ENCODE results near the gene L2HGDH. TPM values are rescaled to one million over a fixed set of nuclear protein-coding genes. Genes with fewer than 3 reads are reported as not detected.

The L2HGDH gene
- total RNA-seq, 1 experiment from 2014 or later: 24.0 TPM

DNA sequence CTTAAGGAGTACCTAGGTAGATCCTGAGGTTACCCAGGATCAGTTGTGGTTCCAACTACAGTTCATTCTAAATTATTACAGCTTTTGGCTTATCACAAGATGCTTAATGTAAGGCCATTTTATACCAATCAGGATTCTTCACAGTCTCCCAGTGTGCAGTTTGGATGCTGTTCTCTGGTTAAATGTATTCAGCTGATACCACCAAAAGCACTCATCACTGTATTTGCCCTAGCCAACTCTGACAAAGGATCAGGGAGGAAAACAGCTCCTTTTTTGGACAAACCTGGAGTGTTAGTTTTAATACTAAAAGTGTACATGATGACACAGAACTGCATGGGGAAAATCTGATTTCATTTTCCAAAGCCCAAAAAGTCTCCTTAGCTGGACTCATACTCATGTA lies 19.6 kb upstream of the L2HGDH start (continued):
- TF ChIP-seq, protein P1, sequence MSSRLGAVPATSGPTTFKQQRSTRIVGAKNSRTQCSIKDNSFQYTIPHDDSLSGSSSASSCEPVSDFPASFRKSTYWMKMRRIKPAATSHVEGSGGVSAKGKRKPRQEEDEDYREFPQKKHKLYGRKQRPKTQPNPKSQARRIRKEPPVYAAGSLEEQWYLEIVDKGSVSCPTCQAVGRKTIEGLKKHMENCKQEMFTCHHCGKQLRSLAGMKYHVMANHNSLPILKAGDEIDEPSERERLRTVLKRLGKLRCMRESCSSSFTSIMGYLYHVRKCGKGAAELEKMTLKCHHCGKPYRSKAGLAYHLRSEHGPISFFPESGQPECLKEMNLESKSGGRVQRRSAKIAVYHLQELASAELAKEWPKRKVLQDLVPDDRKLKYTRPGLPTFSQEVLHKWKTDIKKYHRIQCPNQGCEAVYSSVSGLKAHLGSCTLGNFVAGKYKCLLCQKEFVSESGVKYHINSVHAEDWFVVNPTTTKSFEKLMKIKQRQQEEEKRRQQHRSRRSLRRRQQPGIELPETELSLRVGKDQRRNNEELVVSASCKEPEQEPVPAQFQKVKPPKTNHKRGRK (CRISPR knock-in tag; IDR thresholded peaks at IDR 0.05; ENCODE audit: borderline replicate concordance): no peak
- TF ChIP-seq, protein P2, sequence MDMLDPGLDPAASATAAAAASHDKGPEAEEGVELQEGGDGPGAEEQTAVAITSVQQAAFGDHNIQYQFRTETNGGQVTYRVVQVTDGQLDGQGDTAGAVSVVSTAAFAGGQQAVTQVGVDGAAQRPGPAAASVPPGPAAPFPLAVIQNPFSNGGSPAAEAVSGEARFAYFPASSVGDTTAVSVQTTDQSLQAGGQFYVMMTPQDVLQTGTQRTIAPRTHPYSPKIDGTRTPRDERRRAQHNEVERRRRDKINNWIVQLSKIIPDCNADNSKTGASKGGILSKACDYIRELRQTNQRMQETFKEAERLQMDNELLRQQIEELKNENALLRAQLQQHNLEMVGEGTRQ (CRISPR knock-in tag; IDR thresholded peaks at IDR 0.05): no peak
- TF ChIP-seq NR2C2 (CRISPR knock-in tag; IDR thresholded peaks at IDR 0.05) (no peak), ESRRA (CRISPR knock-in tag; IDR thresholded peaks at IDR 0.05; ENCODE audit: borderline replicate concordance) (no peak), SP1 (CRISPR knock-in tag; conservative IDR thresholded peaks at IDR 0.05) (no peak), TEAD1 (CRISPR knock-in tag; IDR thresholded peaks at IDR 0.05) (no peak), ETV6 (CRISPR knock-in tag; IDR thresholded peaks at IDR 0.05) (no peak)

DNA sequence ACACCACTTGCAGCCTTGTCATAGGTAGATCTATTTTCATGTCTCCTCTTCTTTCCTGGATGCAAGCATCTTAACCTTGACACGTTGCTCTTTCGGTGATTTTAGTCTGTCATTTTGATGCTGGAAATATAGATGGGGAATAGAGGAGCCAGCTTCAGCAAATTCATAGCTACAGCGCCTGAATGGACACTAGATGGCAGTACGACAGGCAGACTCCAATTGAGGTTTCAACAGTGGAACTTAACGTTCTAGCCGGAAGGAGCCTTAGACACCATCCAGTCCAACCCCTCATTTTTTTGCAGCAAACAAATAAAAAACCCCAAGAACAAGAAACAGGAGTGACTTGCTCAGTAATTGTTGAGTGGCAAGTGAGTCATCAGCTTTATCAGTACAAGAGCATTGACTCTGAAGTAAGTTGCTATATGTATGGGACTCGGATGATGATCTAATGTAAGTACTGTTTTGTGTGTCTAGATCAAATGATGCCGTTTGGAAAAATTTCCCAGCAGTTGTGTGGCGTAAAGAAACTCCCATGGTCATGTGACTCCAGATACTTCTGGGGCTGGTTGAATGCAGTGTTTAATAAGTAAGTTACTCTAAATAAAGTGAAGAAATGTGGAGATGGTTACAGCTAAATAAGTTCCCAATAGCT lies 9.1 kb upstream of the L2HGDH start:
- Mint-ChIP-seq H3K4me3 (no peak overlapping the region), H3K4me1 (0 out of 2 replicates have a peak, but pooled peaks cover 3% of the 10 kb centered on the region), H3K9me3 (peaks cover 2% of the 10 kb centered on the region), H3K36me3 (peaks cover 16% of the 10 kb centered on the region), H3K27me3 (ENCODE audit: low read depth) (no peaks in the 10 kb centered on the region), H3K27ac (no peak overlapping the region)
- ChIA-PET CTCF (interaction anchor here (0.6 to 2.5 kb wide), 37 partner anchors 8 to 562 kb away, joined by 3 to 24 read pairs (median 3); partner anchors contain the start of genes DMAC2L, L2HGDH and MAP4K5), POLR2A (no interaction called here)
- no peak for TF ChIP-seq ZNF423 (CRISPR knock-in tag; IDR thresholded peaks at IDR 0.05)
- TF ChIP-seq, protein P3, sequence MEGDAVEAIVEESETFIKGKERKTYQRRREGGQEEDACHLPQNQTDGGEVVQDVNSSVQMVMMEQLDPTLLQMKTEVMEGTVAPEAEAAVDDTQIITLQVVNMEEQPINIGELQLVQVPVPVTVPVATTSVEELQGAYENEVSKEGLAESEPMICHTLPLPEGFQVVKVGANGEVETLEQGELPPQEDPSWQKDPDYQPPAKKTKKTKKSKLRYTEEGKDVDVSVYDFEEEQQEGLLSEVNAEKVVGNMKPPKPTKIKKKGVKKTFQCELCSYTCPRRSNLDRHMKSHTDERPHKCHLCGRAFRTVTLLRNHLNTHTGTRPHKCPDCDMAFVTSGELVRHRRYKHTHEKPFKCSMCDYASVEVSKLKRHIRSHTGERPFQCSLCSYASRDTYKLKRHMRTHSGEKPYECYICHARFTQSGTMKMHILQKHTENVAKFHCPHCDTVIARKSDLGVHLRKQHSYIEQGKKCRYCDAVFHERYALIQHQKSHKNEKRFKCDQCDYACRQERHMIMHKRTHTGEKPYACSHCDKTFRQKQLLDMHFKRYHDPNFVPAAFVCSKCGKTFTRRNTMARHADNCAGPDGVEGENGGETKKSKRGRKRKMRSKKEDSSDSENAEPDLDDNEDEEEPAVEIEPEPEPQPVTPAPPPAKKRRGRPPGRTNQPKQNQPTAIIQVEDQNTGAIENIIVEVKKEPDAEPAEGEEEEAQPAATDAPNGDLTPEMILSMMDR (IDR thresholded peaks at IDR 0.05): peak; percentile 41
- DNase-seq (ENCODE audit: low spot score) (peak; percentile 47), ATAC-seq (peak; percentile 98)

DNA sequence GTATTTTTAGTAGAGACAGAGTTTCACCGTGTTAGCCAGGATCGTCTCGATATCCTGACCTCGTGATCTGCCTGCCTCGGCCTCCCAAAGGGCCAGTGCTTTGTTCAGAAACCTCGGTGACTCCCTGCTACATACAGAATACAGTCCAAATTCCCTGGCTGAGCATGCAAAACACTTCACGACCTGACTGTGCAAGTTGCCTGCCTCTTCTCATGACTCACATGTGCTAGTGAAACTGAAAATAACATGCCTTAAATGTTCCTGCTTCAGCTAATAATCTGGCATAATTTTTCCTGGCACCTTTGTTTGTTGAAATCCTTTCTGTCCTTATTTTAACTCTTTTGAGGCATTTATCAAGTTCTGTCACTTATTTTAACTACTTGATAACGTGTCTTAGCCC lies 8.3 kb upstream of the L2HGDH start:
- Mint-ChIP-seq H3K27ac (no peak overlapping the region), H3K4me1 (0 out of 2 replicates have a peak, but pooled peaks cover 3% of the 10 kb centered on the region), H3K9me3 (peaks cover 7% of the 10 kb centered on the region), H3K27me3 (ENCODE audit: low read depth) (no peaks in the 10 kb centered on the region), H3K36me3 (peaks cover 18% of the 10 kb centered on the region), H3K4me3 (no peak overlapping the region)
- no peak for DNase-seq (ENCODE audit: low spot score)
- ChIA-PET CTCF (interaction anchor here (0.6 to 2.5 kb wide), 36 partner anchors 9 to 563 kb away, joined by 3 to 24 read pairs (median 3); partner anchors contain the start of genes DMAC2L, L2HGDH and MAP4K5), POLR2A (no interaction called here)
- no peak for ATAC-seq
- TF ChIP-seq JAZF1 (CRISPR knock-in tag; IDR thresholded peaks at IDR 0.05): no peak
- TF ChIP-seq NR3C1 (CRISPR knock-in tag; conservative IDR thresholded peaks at IDR 0.05; ENCODE audit: low read depth): no peak
- TF ChIP-seq, protein P4, sequence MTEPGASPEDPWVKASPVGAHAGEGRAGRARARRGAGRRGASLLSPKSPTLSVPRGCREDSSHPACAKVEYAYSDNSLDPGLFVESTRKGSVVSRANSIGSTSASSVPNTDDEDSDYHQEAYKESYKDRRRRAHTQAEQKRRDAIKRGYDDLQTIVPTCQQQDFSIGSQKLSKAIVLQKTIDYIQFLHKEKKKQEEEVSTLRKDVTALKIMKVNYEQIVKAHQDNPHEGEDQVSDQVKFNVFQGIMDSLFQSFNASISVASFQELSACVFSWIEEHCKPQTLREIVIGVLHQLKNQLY (CRISPR knock-in tag; IDR thresholded peaks at IDR 0.05): no peak
- TF ChIP-seq ZNF232 (CRISPR knock-in tag; IDR thresholded peaks at IDR 0.05): no peak
- TF ChIP-seq HMGA2 (CRISPR knock-in tag; IDR thresholded peaks at IDR 0.05): no peak
- TF ChIP-seq, protein P5, sequence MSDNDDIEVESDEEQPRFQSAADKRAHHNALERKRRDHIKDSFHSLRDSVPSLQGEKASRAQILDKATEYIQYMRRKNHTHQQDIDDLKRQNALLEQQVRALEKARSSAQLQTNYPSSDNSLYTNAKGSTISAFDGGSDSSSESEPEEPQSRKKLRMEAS (CRISPR knock-in tag; IDR thresholded peaks at IDR 0.05): no peak
- TF ChIP-seq ESRRA (CRISPR knock-in tag; IDR thresholded peaks at IDR 0.05; ENCODE audit: borderline replicate concordance): no peak
- no peak for TF ChIP-seq ZNF121 (CRISPR knock-in tag; IDR thresholded peaks at IDR 0.05)
- no peak for TF ChIP-seq TP53 (CRISPR knock-in tag; IDR thresholded peaks at IDR 0.05)

Data from WTC11 (cell line).